Activated CD4-positive, alpha-beta memory T cell treated with anti-CD3 and anti-CD28 coated beads for 36 hours (primary cell): ENCODE results near the gene MPDU1. TPM values are rescaled to one million over a fixed set of nuclear protein-coding genes. Genes with fewer than 3 reads are reported as not detected.

ENCODE experiments used
- CTCF ChIA-PET: fragments of 350-600 bp; sonication (Branson Sonifier 250); formaldehyde crosslinking; loops from one replicate; lab custom pipeline; 2021; ENCODE audit warnings: antibody characterized with exemption, inconsistent platforms; lab: Charles Lee
- POLR2A ChIA-PET: fragments of 350-600 bp; sonication (Branson Sonifier 250); formaldehyde crosslinking; loops from one replicate; lab custom pipeline; 2021; ENCODE audit warnings: antibody characterized with exemption; lab: Charles Lee
- DNase-seq: peaks from one replicate; pipeline ENCODE4 v3.0.0-alpha.2; 2020
- H3K27ac Mint-ChIP-seq: one replicate; pipeline ENCODE4 v1.8.0; 2021; ENCODE audit warnings: mixed read lengths
- H3K27me3 Mint-ChIP-seq: one replicate; pipeline ENCODE4 v1.8.0; 2021; ENCODE audit warnings: mixed read lengths
- H3K36me3 Mint-ChIP-seq: one replicate; pipeline ENCODE4 v1.8.0; 2021; ENCODE audit warnings: mixed read lengths
- H3K4me1 Mint-ChIP-seq: one replicate; pipeline ENCODE4 v1.8.0; 2021; ENCODE audit warnings: low read depth, mixed read lengths
- H3K4me3 Mint-ChIP-seq: one replicate; pipeline ENCODE4 v1.8.0; 2021; ENCODE audit warnings: mild to moderate bottlenecking, mixed read lengths
- H3K9me3 Mint-ChIP-seq: one replicate; pipeline ENCODE4 v1.8.0; 2021; ENCODE audit warnings: mixed read lengths
- intact Hi-C: fragments of 100-400 bp; cut with micrococcal nuclease; formaldehyde crosslinking; loops from one replicate; pipeline ENCODE4 v1.15.1; 2023
- total RNA-seq, 2 experiments: library from RNA; stranded (reverse); gene quantifications; one replicate each; pipeline ENCODE4 v1.2.3, GENCODE V29; 2021

The MPDU1 gene
- total RNA-seq, 2 experiments from 2014 or later: 52.6 to 52.9 TPM

DNA sequence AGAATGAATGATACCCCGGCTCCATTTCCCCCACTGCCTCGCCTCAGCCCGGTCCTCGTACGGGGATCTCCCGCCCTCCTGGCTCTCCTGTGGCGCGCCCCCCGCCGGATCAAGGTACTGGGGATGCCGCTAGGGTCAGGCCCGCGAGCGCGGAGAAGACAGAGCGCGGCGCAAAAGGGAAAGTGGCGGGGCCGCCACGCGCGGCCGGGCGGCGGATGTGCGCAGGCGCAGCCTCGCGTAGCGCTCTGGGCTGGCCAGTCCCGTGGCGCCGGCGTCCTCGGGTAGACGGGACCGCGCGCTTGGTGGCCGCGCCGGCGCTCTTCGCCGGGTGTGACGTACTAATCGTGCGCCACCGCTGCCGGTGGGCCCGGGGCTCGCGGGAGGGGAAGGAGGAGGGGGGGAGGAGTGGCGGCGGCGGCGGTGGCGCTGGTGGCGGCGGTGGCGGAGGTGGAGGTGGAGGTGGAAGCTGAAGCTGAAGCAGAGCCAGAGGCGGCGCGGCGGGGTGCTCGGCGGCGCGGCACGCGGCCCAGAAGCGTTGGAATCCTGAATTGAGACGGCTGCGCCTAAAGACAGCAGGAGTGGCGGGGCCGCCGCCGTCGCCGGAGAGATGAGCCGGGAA lies 22.0 kb upstream of the MPDU1 start, which contains the start of gene SENP3:
Gene SENP3 (plus strand): TSS at position 331 of the 619 bp plus-strand sequence. CDS start 1,158 bp downstream, outside the sequence.
- peaks cover 23% of the 10 kb centered on the region for H3K36me3 Mint-ChIP-seq
- no peaks in the 10 kb centered on the region for H3K27me3 Mint-ChIP-seq
- ChIA-PET CTCF (interaction anchor here (0.8 to 4.4 kb wide), 33 partner anchors 9 to 340 kb away, joined by 3 to 148 read pairs (median 8); partner anchors contain the start of genes CD68, FXR2, MPDU1 and NEURL4), POLR2A (interaction anchor here (0.8 to 4.5 kb wide), 12 partner anchors 9 to 232 kb away, joined by 3 to 28 read pairs (median 6); partner anchors contain the start of genes CD68, MPDU1, NEURL4 and POLR2A)
- no peaks in the 10 kb centered on the region for H3K9me3 Mint-ChIP-seq
- H3K27ac Mint-ChIP-seq: peak within 1 kb of the TSS; percentile 91
- H3K4me1 Mint-ChIP-seq: peaks cover 32% of the 10 kb centered on the region
- H3K4me3 Mint-ChIP-seq: peak within 1 kb of the TSS; percentile 95
- DNase-seq: peak; percentile 94
- intact Hi-C loops: loop anchor here (1.0 to 2.0 kb wide), 8 partner anchors 9 to 205 kb away; partner anchors contain the start of genes POLR2A and TMEM102

DNA sequence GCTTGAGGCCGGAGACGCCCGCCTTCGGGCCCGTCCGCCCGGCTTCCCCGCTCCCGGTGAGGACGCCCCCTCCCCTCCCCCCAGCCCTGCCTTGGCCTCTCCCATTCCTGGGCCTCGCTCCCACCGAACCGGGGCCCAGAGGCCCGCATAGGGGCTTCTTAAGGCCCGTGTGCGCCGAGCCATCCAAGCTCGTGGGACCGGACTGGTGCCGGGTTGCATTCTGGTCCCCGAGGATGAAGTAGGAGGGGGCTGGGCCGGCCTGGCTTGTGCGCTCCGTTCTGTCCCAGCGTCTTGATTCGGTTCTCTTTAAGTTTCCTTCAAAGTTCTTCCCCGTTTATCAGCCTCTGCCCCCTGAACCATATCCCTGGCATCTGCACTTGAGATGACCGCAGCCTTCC lies 21.4 kb upstream of the MPDU1 start:
- intact Hi-C loops: no loop called here
- Mint-ChIP-seq H3K27me3 (no peaks in the 10 kb centered on the region), H3K36me3 (peaks cover 27% of the 10 kb centered on the region), H3K4me3 (peak overlapping the region; percentile 95), H3K27ac (peak overlapping the region; percentile 88), H3K9me3 (no peaks in the 10 kb centered on the region), H3K4me1 (peaks cover 34% of the 10 kb centered on the region)
- ChIA-PET POLR2A (interaction anchor here (1.1 to 4.5 kb wide), 4 partner anchors 12 to 78 kb away, joined by 3 to 28 read pairs (median 4); partner anchors contain the start of genes CD68, MPDU1 and POLR2A), CTCF (interaction anchor here (0.8 to 4.4 kb wide), 11 partner anchors 9 to 206 kb away, joined by 4 to 99 read pairs (median 25); partner anchors contain the start of genes FXR2, MPDU1, SOX15 and TMEM102)
- DNase-seq: no peak

- Mint-ChIP-seq H3K36me3 (peaks cover 31% of the 10 kb centered on the region), H3K27ac (no peak overlapping the region), H3K9me3 (no peaks in the 10 kb centered on the region), H3K27me3 (no peaks in the 10 kb centered on the region), H3K4me1 (peaks cover 34% of the 10 kb centered on the region), H3K4me3 (peak overlapping the region; percentile 95)
- CTCF ChIA-PET: interaction anchor here (0.6 to 4.1 kb wide), 3 partner anchors 49 to 127 kb away, joined by 4 to 54 read pairs (median 4); partner anchors contain the start of gene TMEM102
- no peak for DNase-seq
- intact Hi-C loops: no loop called here
- POLR2A ChIA-PET: interaction anchor here (1.9 to 4.5 kb wide), 2 partner anchors 10 to 20 kb away, joined by 5 to 28 read pairs; partner anchors contain the start of gene MPDU1
These were observed 20.4 kb upstream of the MPDU1 start for GRCh38 chr17:7563115-7563869.

- Mint-ChIP-seq H3K4me1 (peaks cover 21% of the 10 kb centered on the region), H3K36me3 (peaks cover 44% of the 10 kb centered on the region), H3K27me3 (peaks cover 2% of the 10 kb centered on the region), H3K9me3 (no peaks in the 10 kb centered on the region), H3K27ac (no peak overlapping the region), H3K4me3 (no peak overlapping the region)
- intact Hi-C loops: no loop called here
- no peak for DNase-seq
- ChIA-PET CTCF (interaction anchor here (2.9 to 3.1 kb wide), 2 partner anchors 8 to 20 kb away, joined by 7 to 25 read pairs; partner anchors contain the start of gene SENP3), POLR2A (no interaction called here)
These were observed 14.1 kb upstream of the MPDU1 start for GRCh38 chr17:7569571-7569970.

DNA sequence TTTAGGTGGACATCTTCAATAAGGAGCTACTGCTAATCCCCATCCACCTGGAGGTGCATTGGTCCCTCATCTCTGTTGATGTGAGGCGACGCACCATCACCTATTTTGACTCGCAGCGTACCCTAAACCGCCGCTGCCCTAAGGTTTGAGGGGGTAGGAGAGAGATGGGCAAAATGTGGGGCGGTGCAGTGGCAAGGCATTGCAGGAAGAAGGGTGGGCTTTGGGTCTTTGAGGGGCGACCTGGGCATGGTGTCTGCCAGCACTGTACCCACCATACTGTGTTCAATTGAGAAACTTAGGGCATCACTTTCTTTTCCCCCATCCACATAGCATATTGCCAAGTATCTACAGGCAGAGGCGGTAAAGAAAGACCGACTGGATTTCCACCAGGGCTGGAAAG lies 13.3 kb upstream of the MPDU1 start:
- intact Hi-C loops: loop anchor here (5.0 kb wide), 1 partner anchor 272 kb away; no protein-coding TSS in a partner anchor
- Mint-ChIP-seq H3K9me3 (no peaks in the 10 kb centered on the region), H3K36me3 (peaks cover 46% of the 10 kb centered on the region), H3K4me3 (no peak overlapping the region), H3K4me1 (peaks cover 29% of the 10 kb centered on the region), H3K27me3 (peaks cover 2% of the 10 kb centered on the region), H3K27ac (no peak overlapping the region)
- DNase-seq: no peak
- ChIA-PET CTCF (interaction anchor here (0.9 to 3.1 kb wide), 4 partner anchors 9 to 215 kb away, joined by 3 to 25 read pairs (median 7); partner anchors contain the start of gene SENP3), POLR2A (interaction anchor here (1.2 to 5.9 kb wide), 2 partner anchors 14 to 92 kb away, joined by 4 to 61 read pairs; partner anchors contain the start of gene MPDU1)

GRCh38 chr17:7572338-7572587 lies 11.4 kb upstream of the MPDU1 start:
- intact Hi-C loops: loop anchor here (1.0 to 5.0 kb wide), 9 partner anchors 11 to 319 kb away; partner anchors contain the start of genes EIF5A, ELP5, POLR2A and SENP3
- peaks cover 2% of the 10 kb centered on the region for H3K27me3 Mint-ChIP-seq
- CTCF ChIA-PET: interaction anchor here (1.4 to 3.1 kb wide), 4 partner anchors 11 to 217 kb away, joined by 3 to 25 read pairs (median 7); partner anchors contain the start of genes SENP3 and TP53

DNA sequence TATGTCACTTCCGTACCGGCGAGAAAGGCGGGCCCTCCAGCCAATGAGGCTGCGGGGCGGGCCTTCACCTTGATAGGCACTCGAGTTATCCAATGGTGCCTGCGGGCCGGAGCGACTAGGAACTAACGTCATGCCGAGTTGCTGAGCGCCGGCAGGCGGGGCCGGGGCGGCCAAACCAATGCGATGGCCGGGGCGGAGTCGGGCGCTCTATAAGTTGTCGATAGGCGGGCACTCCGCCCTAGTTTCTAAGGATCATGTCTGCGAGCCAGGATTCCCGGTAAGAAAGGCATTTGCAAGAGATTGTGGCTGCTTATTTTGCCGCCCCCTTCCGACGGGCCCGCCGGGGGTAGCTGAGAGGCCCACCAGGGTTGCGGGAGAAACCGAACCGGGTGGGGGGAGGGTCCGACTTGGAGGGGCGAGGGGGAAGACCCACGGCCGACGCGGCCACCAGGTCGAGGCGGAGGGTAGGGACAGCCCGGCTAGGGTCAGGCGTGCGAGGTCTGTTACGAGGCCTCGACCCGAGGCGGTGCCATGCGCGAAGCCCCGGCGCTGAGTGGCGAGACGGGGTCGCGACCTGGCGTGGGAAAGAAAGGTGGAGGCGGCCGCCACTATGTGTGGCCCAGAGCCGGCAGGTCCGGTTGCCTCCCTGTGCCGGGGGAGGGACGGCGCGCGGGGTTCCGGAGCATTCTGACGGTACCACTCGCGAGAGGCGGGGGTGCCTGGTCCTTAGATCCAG lies 10.9 kb upstream of the MPDU1 start:
- peak overlapping the region; percentile 100 for H3K27ac Mint-ChIP-seq
- H3K27me3 Mint-ChIP-seq: peaks cover 2% of the 10 kb centered on the region
- peak; percentile 100 for DNase-seq
- H3K4me3 Mint-ChIP-seq: peak overlapping the region; percentile 99
- intact Hi-C loops: loop anchor here (1.0 to 5.0 kb wide), 10 partner anchors 11 to 320 kb away; partner anchors contain the start of genes EIF5A, ELP5, MPDU1 and POLR2A
- H3K36me3 Mint-ChIP-seq: peaks cover 57% of the 10 kb centered on the region
- ChIA-PET POLR2A (interaction anchor here (0.5 to 5.9 kb wide), 10 partner anchors 8 to 284 kb away, joined by 3 to 61 read pairs (median 4); partner anchors contain the start of genes MPDU1, SENP3, TP53 and WRAP53), CTCF (interaction anchor here (1.4 to 3.1 kb wide), 4 partner anchors 11 to 115 kb away, joined by 3 to 25 read pairs (median 5); partner anchors contain the start of genes SENP3 and TP53)
- H3K9me3 Mint-ChIP-seq: no peaks in the 10 kb centered on the region
- H3K4me1 Mint-ChIP-seq: peaks cover 50% of the 10 kb centered on the region

More at GRCh38 chr17:7572338-7572587, 11.4 kb upstream of the MPDU1 start:
- Mint-ChIP-seq H3K36me3 (peaks cover 56% of the 10 kb centered on the region), H3K9me3 (no peaks in the 10 kb centered on the region), H3K4me3 (peak overlapping the region; percentile 99), H3K27ac (peak overlapping the region; percentile 100), H3K4me1 (peaks cover 46% of the 10 kb centered on the region)
- POLR2A ChIA-PET: interaction anchor here (0.5 to 5.9 kb wide), 5 partner anchors 11 to 283 kb away, joined by 3 to 61 read pairs (median 4); partner anchors contain the start of genes MPDU1, SENP3 and TP53
- DNase-seq: no peak

DNA sequence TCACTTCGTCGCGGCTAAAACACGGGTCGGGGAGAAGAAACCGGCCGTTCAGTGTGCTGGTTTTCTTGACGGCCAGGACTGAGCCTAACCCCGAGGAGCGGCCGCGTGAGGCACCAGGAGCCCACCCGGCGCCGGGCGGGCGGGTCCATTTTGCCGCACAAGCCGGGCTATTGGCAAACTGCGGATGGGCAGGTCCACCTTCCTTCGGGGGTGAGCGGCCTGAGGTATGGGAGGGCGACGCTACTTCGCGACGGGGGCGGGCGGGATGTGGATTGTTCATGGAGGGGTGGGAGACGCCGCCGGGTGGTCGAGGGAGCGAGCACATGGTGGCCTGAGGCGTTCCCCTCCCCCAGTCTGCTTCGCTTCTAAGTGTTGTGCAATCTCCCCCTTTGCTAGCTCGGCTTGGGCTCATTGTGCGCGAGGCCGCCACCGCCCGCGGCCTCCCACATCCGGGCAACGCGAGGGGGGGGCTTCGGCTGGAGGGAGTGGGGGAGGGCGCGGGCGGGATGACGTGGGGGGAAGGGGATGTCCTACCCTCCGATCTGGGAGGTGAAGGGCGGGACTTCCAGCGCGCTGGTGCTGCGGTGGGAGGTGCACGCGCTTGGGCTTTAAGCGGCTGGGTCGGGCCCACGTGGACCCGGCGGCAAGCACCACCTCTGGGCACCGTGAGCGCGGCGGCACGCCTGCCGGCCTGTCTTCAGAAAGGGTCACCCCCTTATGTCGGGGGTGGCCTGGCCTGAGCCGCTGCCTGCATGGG lies 10.2 kb upstream of the MPDU1 start:
- intact Hi-C loops: loop anchor here (1.0 to 5.0 kb wide), 4 partner anchors 10 to 321 kb away; partner anchors contain the start of genes ELP5 and MPDU1
- ChIA-PET POLR2A (interaction anchor here (0.6 to 5.9 kb wide), 12 partner anchors 9 to 265 kb away, joined by 3 to 61 read pairs (median 4); partner anchors contain the start of genes MPDU1, POLR2A, SENP3 and TP53), CTCF (interaction anchor here (1.4 to 2.5 kb wide), 5 partner anchors 12 to 114 kb away, joined by 3 to 8 read pairs (median 5); partner anchors contain the start of genes SENP3, TP53 and WRAP53)
- peaks cover 58% of the 10 kb centered on the region for H3K4me1 Mint-ChIP-seq
- H3K27me3 Mint-ChIP-seq: peaks cover 2% of the 10 kb centered on the region
- H3K9me3 Mint-ChIP-seq: no peaks in the 10 kb centered on the region
- peak overlapping the region; percentile 99 for H3K4me3 Mint-ChIP-seq
- H3K36me3 Mint-ChIP-seq: peaks cover 65% of the 10 kb centered on the region
- peak overlapping the region; percentile 100 for H3K27ac Mint-ChIP-seq
- DNase-seq: peak; percentile 95

DNA sequence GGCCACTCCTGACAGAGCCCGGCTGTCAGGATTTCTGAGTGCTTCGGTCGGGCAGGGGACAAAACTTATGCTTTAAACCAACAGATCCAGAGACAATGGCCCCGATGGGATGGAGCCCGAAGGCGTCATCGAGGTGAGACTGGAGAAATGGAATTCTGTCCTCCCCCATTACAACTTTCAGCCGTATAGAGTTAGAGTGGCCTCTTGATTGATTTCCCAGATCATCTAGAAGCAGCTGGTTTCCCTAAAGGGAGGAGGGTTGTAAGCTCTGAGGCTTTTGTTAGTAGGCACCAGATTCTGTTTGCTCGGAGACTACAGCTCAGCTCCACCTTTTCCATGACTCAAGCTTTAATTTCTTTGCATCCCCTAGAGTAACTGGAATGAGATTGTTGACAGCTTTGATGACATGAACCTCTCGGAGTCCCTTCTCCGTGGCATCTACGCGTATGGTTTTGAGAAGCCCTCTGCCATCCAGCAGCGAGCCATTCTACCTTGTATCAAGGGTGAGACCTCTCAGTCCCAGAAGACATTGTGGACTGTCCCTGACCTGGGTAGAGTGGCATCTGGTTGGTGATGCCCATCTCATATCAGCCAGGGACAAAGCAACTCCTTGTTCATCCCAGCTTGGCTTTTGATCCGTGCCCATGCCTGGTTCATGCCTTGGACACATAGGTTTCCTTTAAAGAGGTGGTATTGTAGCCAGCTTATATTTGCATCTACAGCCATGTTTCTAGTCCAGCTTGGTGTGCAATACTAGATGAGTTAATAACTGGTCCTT lies 9.3 kb upstream of the MPDU1 start:
- peaks cover 63% of the 10 kb centered on the region for H3K4me1 Mint-ChIP-seq
- peaks cover 67% of the 10 kb centered on the region for H3K36me3 Mint-ChIP-seq
- intact Hi-C loops: loop anchor here (5.0 kb wide), 1 partner anchor 268 kb away; no protein-coding TSS in a partner anchor
- H3K9me3 Mint-ChIP-seq: no peaks in the 10 kb centered on the region
- peak overlapping the region; percentile 99 for H3K4me3 Mint-ChIP-seq
- H3K27me3 Mint-ChIP-seq: peaks cover 2% of the 10 kb centered on the region
- POLR2A ChIA-PET: interaction anchor here (0.7 to 5.9 kb wide), 13 partner anchors 9 to 266 kb away, joined by 3 to 61 read pairs (median 5); partner anchors contain the start of genes MPDU1, NEURL4, POLR2A and SENP3
- no peak for DNase-seq
- H3K27ac Mint-ChIP-seq: peak overlapping the region; percentile 77
- CTCF ChIA-PET: interaction anchor here (1.4 to 2.5 kb wide), 4 partner anchors 13 to 113 kb away, joined by 4 to 8 read pairs (median 6); partner anchors contain the start of genes SENP3, TP53 and WRAP53
